ENCODE measurements around the gene CLCN7.

CLCN7 gene

GRCh38 chr16:1429012-1429411 lies 45.8 kb downstream of the CLCN7 start:
- peaks cover 7% of the 10 kb centered on the region for H3K27me3 ChIP-seq (replicated peaks)
- in situ Hi-C loops (cut with HindIII; ENCODE audit: low pct_ligation_motif_present, low sequenced_read_pairs) = no loop called here
- no peak overlapping the region for H3K4me3 ChIP-seq (ENCODE audit: low read depth, low read length)
- TF ChIP-seq, protein P1, sequence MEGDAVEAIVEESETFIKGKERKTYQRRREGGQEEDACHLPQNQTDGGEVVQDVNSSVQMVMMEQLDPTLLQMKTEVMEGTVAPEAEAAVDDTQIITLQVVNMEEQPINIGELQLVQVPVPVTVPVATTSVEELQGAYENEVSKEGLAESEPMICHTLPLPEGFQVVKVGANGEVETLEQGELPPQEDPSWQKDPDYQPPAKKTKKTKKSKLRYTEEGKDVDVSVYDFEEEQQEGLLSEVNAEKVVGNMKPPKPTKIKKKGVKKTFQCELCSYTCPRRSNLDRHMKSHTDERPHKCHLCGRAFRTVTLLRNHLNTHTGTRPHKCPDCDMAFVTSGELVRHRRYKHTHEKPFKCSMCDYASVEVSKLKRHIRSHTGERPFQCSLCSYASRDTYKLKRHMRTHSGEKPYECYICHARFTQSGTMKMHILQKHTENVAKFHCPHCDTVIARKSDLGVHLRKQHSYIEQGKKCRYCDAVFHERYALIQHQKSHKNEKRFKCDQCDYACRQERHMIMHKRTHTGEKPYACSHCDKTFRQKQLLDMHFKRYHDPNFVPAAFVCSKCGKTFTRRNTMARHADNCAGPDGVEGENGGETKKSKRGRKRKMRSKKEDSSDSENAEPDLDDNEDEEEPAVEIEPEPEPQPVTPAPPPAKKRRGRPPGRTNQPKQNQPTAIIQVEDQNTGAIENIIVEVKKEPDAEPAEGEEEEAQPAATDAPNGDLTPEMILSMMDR (IDR thresholded peaks at IDR 0.05; ENCODE audit: low read depth, low read length, missing control alignments) = no peak
- H3K36me3 ChIP-seq (replicated peaks) = no peaks in the 10 kb centered on the region
- no peak for DNase-seq
- no peak overlapping the region for H3K27ac ChIP-seq

GRCh38 chr16:1428511-1428910 lies 46.3 kb downstream of the CLCN7 start:
- in situ Hi-C loops (cut with HindIII; ENCODE audit: low pct_ligation_motif_present, low sequenced_read_pairs) = no loop called here
- H3K27ac ChIP-seq = no peak overlapping the region
- H3K4me3 ChIP-seq (ENCODE audit: low read depth, low read length) = no peak overlapping the region
- peaks cover 7% of the 10 kb centered on the region for H3K27me3 ChIP-seq (replicated peaks)
- no peak for DNase-seq
- TF ChIP-seq, protein P1 (IDR thresholded peaks at IDR 0.05; ENCODE audit: low read depth, low read length, missing control alignments) = peak; percentile 61
- H3K36me3 ChIP-seq (replicated peaks) = no peaks in the 10 kb centered on the region

DNA sequence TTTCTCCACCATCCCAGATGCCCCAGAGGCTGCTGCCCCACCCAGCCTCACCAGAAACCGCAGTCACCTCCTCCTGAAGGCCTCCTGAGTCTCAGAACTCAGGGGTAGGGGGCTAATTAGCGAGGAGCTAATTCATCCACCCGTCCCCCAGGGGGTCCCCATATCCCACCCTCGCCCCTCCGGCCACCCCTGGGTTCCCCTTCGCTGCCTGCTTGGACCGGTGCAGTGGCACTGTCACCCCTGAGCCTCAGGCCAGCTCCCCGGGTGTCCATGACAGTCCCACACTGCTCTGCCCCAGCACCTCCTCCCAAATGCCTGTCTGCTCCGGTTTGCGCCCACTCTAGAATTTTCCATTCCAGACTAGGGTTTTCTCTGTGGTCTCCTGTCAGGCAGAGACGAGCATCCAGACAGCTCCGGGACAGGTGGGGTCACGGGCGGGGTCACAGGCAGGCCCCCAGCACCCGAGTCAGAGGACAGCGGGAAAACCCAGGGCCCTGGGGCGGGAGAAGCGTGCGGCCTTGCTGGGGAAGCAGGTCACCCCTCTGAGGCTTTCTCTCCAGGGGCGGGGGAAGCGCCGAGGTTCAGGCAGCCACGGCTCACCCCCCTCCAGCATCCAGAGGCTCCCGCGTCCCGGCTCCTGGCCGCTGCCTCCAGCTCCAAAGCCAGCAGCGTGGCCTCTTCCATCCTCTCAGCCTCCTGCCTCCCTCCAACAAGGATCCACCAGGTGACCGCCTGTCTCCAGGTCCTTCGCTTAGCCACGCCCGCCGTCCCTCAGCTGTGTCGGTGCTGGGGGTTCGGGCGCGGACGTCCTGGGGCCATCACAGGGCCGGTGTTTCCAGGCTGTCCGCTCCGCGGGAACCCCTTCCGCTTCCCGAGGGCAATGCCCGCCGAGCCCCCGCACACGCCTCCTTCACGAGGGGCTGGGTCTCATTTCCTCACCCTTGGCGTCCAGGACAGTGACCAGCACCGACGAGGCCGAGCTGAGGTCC lies 47.1 kb downstream of the CLCN7 start:
- H3K4me3 ChIP-seq (ENCODE audit: low read depth, low read length) = no peak overlapping the region

DNA sequence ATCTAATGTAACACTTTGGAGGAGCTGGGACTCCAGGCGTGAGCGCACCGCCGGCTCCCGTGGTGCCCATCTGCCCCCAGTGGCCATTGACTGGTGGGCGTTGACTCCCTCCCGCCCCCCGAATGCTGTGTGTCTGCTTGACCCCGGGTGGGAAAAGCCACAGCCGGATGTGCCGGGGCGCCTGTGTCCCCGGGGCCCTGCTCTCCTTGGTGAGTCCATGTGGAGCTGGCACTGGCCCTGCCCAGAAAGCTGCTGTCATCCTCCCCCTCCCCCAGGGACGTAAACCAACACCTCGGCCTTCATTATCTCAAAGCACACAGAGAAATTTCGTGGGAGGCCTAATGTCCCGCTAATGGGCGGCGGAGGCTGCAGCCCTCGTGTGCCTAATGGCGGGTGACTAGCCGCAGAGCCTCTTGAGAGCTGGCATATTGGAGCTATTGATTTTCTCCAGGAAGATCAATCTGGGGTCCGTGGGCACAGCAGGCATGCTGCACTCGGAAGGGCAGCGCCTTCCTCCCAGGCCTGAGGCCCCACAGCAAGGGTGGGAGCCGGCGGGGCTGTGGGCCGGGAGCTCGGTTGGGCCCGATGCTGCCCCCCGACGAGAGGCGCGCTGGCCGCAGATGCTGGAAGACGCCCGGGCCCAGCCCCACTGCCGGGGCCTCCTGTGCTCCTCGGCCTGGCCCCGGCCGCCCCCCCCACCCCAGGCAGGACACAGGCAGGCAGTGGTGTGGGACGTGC lies 47.9 kb downstream of the CLCN7 start:
- DNase-seq = no peak

More for the DNA sequence above, 47.1 kb downstream of the CLCN7 start:
- peaks cover 4% of the 10 kb centered on the region for H3K27me3 ChIP-seq (replicated peaks)
- TF ChIP-seq, protein P1 (IDR thresholded peaks at IDR 0.05; ENCODE audit: low read depth, low read length, missing control alignments) = no peak
- DNase-seq = no peak
- in situ Hi-C loops (cut with HindIII; ENCODE audit: low pct_ligation_motif_present, low sequenced_read_pairs) = no loop called here
- H3K27ac ChIP-seq = no peak overlapping the region
- no peaks in the 10 kb centered on the region for H3K36me3 ChIP-seq (replicated peaks)

DNA sequence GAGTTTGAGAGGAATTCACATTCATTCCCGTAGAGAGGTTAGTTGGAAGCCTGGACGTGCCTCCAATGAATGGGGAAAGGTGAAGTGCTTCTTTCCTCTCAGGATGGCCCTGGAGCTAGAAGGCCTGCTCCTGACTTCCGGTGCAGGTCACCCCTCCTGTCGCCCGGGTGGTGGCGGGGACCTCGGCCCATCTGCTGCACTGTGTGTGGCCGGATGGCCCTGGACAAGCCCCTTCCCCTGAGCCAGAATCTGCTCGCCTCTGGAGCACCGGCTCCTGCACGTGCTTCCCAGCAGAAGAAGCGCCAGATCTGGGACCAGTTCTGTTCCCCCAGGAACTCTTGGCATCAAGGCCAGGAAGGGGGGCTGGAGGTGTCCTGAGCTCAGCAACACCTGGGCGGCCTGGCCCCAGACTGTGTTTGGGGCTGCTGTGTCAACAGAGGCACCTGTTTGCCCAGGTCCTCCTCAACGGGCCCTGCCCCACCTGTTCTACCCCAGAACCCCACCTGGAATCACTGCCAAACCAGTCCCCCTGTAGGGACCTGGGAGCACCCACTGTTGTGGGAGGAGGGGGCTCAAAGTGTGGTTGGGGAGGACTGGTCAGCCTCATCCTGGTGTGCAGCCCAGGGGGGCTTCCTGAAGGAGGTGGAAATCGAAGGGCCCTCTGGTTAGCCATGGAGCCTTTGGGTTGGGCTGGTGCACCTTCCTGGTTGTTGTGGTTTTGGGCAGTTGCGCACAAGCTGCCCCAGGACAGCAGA lies 49.0 kb downstream of the CLCN7 start:
- H3K4me3 ChIP-seq (ENCODE audit: low read depth, low read length) = no peak overlapping the region
- no peaks in the 10 kb centered on the region for H3K27me3 ChIP-seq (replicated peaks)
- in situ Hi-C loops (cut with HindIII; ENCODE audit: low pct_ligation_motif_present, low sequenced_read_pairs) = no loop called here
- TF ChIP-seq, protein P1 (IDR thresholded peaks at IDR 0.05; ENCODE audit: low read depth, low read length, missing control alignments) = no peak
- DNase-seq = no peak
- no peak overlapping the region for H3K27ac ChIP-seq
- H3K36me3 ChIP-seq (replicated peaks) = no peaks in the 10 kb centered on the region

More for the DNA sequence above, 47.9 kb downstream of the CLCN7 start:
- no peaks in the 10 kb centered on the region for H3K27me3 ChIP-seq (replicated peaks)
- H3K4me3 ChIP-seq (ENCODE audit: low read depth, low read length) = no peak overlapping the region
- H3K27ac ChIP-seq = no peak overlapping the region
- no peaks in the 10 kb centered on the region for H3K36me3 ChIP-seq (replicated peaks)
- in situ Hi-C loops (cut with HindIII; ENCODE audit: low pct_ligation_motif_present, low sequenced_read_pairs) = no loop called here
- TF ChIP-seq, protein P1 (IDR thresholded peaks at IDR 0.05; ENCODE audit: low read depth, low read length, missing control alignments) = no peak
